GM18505 (cell line): ENCODE results near the gene CA5A.
"Not testable (repeated sequence)": the region's sequence is repeated elsewhere in the genome, so short reads cannot be mapped to it uniquely, and the experiment has no call there.

Experiments
- ATAC-seq: cut with Tn5 transposase; IDR thresholded peaks from one replicate; pipeline ENCODE4 v1.9.1; 2021; ENCODE audit not compliant: unreplicated experiment
- POLR2A ChIP-seq: IDR thresholded peaks from 4 replicates; pipeline ENCODE4 v1.6.1; 2011; ENCODE audit warnings: borderline replicate concordance; ENCODE audit not compliant: insufficient read depth, insufficient read length; ENCODE audit errors: extremely low read depth

The CA5A gene

GRCh38 chr16:87860553-87861299 is 75.6 kb downstream of the CA5A start:
- no peak for ATAC-seq
- no peak for TF ChIP-seq POLR2A

- not testable (repeated sequence) for ATAC-seq
These were observed 78.0 kb downstream of the CA5A start for GRCh38 chr16:87858151-87858993.

DNA sequence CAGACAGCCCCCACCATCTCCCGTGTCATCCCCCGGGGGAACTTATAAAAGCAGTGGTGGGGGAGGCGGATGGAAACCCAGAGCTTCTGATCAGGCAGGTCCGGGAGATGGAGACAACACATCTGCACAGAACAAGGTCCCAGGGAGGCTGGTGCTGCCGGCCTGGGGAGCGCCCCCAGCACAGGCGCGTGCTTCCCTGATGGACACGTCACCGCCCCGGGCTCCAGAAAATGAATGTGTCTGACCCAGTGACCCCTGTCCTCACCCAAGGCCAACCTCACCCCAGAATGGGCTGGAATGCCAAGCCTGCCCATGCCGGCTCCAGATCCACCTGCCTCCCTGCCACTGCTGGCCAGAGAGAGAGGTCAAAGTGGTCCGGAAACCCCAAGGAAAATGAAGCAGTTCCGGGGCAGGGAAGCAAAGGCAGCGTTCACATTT is 79.5 kb downstream of the CA5A start:
- TF ChIP-seq POLR2A = no peak
- no peak for ATAC-seq

- no peak for ATAC-seq
- no peak for TF ChIP-seq POLR2A
These were observed 80.2 kb downstream of the CA5A start for GRCh38 chr16:87855852-87856715.

DNA sequence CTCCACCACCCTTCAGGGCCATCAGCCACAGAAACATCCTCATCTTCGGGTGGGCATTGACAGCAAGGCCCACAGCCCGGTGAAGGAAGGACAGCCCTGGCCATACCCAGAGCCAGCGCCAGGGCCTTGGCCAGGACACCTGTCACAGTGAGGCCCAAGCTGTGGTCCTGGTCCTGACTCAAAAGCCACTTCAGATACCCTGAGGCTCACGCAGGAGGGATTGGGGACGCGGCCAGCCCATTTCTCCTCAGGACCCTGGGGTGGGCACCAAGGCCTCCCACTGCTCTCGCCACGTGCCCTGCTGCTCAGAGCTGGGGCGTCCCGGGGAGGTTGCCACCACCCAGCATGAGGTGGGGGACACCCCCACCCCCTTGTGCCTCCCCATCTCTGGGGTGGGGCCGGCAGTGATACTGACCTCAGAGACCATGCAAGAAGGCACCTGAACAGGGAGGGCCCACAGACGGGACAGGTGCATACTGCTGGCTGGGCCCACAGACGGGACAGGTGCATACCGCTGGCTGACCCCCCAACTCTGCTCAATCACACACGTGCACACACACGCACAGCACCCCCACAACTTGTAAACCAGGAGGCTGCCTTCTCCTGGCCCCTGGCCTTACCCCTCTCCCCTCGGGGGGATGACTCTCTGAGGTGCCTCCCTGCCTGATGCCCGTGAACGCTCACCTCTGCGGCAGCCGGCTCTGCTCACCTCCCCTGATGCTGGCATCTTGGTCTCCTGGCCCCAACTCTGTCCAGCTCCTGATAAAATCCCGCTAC is 81.2 kb downstream of the CA5A start:
- no peak for ATAC-seq
- no peak for TF ChIP-seq POLR2A

- no peak for TF ChIP-seq POLR2A
- ATAC-seq = no peak
These were observed 82.0 kb downstream of the CA5A start for GRCh38 chr16:87854053-87854906.

- no peak for ATAC-seq
- TF ChIP-seq POLR2A = peak; percentile 52
These were observed 82.8 kb downstream of the CA5A start for GRCh38 chr16:87853411-87854052.

- no peak for ATAC-seq
- TF ChIP-seq POLR2A = no peak
These were observed 84.7 kb downstream of the CA5A start for GRCh38 chr16:87851601-87852000.

DNA sequence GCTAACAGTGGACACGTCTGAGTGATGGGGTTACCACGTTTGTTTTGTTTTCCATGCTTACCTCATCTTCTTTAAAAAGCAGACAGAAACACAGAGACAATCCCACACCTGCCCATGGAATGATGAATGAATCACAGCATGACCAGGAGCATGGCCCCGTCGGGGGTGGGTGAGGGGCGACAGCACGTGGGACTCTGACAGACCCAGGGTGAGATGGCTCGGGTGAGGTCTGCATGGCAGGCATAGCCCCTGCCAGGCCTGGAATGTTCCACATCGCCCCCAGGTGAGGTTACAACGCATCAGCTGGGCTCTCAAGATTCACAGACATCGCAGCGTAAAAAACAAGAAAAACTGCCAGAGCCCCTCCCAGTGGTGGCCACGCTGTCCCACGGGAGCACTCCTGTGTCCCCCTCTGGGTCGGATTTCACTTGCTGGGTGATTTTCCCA is 85.2 kb downstream of the CA5A start:
- ATAC-seq = no peak
- TF ChIP-seq POLR2A = no peak

- no peak for ATAC-seq
- TF ChIP-seq POLR2A = peak; percentile 35
These were observed 86.0 kb downstream of the CA5A start for GRCh38 chr16:87850009-87851006.
